GM10847 (cell line): Measurements from ENCODE around the gene IMMT.

Experiments used
- POLR2A ChIP-seq: IDR thresholded peaks from 2 replicates; pipeline ENCODE4 v1.6.1; 2011; ENCODE audit not compliant: insufficient read length; ENCODE audit errors: extremely low read depth

Gene IMMT

DNA sequence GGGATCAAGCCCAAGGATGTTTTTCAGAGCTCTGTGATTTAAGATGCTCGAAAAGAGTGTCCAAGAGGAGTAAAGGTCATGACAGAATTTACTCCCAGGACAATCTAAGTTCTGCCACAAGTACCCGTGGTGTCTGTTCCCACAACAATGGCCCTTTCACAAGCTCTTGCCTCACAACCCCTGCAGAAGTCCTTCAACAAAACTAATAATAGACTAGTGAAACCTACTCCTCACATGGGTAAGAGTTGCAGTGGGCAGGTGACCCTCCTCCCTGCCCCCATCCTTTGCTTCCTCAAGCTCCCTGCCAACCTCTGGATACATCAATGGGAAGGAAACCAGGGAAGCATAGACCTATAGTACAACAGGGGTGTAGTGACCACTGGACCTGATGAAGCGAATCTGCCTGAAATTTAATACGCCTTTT is 54.3 kb downstream of the IMMT start:
- TF ChIP-seq POLR2A: no peak

GRCh38 chr2:86139981-86140380 is 55.3 kb downstream of the IMMT start:
- no peak for TF ChIP-seq POLR2A

DNA sequence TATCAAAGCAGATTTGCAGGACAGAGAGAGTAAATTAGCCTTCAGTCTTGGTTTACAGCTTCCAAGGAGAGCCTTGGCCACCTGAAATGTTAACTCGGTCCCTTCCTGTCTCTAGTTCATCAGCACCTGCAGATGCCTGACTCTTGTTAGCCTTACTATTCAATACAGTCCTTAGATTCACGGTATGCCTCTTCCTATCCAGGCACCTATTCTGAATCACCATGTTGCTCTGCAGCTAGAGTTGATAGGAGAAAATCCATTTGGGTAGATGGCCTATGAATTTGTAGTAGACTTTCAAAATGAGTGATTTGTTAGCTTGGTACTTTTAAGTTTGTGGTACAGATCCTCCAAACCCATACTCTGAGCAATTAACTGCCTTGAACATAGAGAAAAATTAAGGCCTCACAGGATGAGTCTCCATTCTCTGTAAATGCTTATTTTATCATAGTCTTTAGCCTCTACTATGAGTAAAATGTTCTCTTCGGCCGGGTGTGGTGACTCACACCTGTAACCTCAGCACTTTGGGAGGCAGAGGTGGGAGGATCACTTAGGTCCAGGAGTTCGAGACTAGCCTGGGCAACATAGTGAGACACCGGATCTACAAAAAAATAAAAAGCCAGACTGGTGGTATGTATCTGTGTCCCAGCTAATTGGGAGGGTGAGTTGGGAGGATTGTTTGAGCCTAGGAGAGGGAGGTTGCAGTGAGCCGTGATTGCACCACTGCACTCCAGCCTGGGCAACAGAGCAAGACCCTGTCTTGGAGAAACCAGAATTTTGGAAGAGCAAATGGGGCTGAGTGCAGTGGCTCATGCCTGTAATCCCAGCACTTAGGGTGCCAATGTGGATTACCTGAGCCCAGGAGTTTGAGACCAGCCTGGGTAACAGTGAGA is 56.3 kb downstream of the IMMT start:
- no peak for TF ChIP-seq POLR2A

- no peak for TF ChIP-seq POLR2A
Observed at GRCh38 chr2:86136141-86136540, 59.1 kb downstream of the IMMT start.

DNA sequence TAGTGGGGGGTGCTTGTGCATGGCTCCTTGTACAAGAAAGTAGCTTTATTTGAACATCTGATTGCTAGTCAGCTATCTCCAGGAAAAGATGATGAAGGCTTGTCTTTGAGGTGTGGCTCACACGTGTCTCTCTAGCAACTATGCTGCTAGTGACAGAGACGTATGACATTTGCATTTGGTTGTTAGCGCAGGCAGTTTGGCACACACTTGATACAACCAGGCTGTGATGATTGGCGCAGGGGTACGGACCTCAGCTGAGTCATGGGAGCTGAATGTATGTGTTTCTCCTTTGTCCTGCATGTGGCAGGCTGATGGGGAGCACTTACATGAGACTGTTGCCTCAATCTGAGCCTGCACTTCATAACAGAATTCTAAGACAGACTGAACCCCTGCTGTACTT is 59.6 kb downstream of the IMMT start:
- TF ChIP-seq POLR2A: no peak

DNA sequence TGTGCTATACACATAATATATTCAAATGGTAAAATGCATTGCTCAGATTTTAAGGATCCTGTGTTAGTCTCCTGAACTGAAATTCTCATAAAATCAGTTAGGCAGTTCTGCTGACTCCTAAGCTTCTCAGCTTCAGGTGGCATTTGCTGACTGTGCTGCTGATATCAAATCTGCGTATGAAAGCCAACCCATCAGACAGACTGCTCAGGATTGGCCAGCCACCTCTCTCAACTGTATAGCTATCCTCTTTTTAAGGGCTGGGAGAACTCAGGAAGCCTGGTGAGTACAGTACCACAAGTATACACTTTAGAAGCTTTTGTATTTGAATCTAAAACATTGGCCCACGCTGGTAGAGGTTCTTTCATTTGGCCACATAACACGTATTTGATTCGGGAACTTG is 60.6 kb downstream of the IMMT start:
- no peak for TF ChIP-seq POLR2A

DNA sequence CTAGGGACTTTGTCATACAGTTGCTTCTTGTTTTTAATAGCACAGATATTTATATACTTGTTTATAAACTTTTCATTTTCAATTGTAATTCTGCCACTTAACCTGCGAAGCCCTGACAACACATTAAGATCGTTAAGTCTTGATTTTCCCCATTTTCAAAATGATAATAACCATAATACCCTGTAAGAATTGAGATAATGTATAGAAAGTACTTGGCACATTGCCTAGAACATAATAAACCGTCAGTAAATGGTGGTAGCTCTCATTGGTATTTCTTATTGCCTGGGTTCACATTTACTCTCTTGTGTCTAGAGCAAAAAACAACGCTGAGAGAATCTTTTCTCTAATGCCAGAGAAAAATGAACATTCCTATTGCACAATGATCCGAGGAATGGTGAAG is 70.6 kb downstream of the IMMT start:
- no peak for TF ChIP-seq POLR2A

GRCh38 chr2:86123328-86123925 is 71.8 kb downstream of the IMMT start:
- no peak for TF ChIP-seq POLR2A

- TF ChIP-seq POLR2A: no peak
Observed at GRCh38 chr2:86118130-86118529, 77.1 kb downstream of the IMMT start.

GRCh38 chr2:86107031-86107430 is 88.2 kb downstream of the IMMT start:
- TF ChIP-seq POLR2A: no peak

GRCh38 chr2:86105969-86106945 is 89.0 kb downstream of the IMMT start, which contains the start of gene PTCD3:
Gene PTCD3 (plus strand): TSS chr2:86106235. CDS start chr2:86106248, 13 bp downstream.
- peak; percentile 91 for TF ChIP-seq POLR2A

- no peak for TF ChIP-seq POLR2A
Observed at GRCh38 chr2:86105252-86105968, 89.9 kb downstream of the IMMT start, which contains the start of gene POLR1A. Gene POLR1A (minus strand): TSS chr2:86105886. CDS start chr2:86105776, 110 bp downstream.

DNA sequence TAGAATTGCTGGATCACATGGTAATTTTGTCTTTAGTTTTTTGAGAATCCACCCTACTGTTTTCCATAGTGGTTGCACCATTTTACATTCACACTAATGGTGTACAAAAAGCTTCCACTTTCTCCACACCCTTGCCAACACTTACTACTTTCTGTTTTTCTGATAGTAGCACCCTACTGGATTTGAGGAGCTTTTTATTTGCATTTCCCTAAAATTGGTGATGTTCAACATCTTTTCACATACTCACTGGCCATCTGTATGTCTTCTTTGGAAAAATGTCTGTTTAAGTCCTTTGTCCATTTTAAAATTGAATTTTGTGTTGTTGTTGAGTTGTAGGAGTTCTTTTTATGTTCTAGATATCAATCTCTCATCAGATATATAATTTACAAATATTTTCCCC is 93.1 kb downstream of the IMMT start:
- TF ChIP-seq POLR2A: no peak

DNA sequence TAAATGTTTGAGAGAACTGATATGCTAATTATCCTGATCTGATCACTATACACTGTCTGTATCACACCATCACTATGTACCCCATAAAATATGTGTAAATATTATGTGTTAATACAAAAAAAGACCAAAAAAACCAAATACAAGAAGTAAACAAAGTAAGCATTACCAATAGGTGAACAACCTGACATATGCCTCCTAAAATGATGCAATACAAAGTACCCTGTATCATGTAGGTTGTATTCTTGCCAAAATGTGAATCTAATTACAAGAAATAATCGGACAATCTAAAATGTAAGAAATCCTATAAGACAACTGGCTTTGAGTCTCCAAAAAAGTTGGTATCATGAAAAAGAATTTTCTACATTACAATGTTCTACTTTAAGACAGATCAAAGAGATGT is 97.3 kb downstream of the IMMT start:
- no peak for TF ChIP-seq POLR2A
